ENCODE results near the gene RAB22A. TPM values are rescaled to one million over a fixed set of nuclear protein-coding genes. Genes with fewer than 3 reads are reported as not detected.

The RAB22A gene
- total and polyA plus RNA-seq, 2 donors from 2014 or later = 7.0 to 20.7 TPM

GRCh38 chr20:58330687-58331086, 21.2 kb downstream of the RAB22A start:
- Histone ChIP-seq H3K36me3 (ENCODE audit: control insufficient read depth in 2 of 3, insufficient read depth in 3 of 3, low read length in 3 of 3) (no peaks in the 10 kb centered on the region), H3K27ac (ENCODE audit: low read depth in 2 of 2, low read length in 2 of 2) (no peak overlapping the region), H3K27me3 (ENCODE audit: control insufficient read depth, insufficient read depth, low read length) (no peaks in the 10 kb centered on the region), H3K4me3 (ENCODE audit: low read length in 3 of 3) (no peak overlapping the region), H3K9me3 (ENCODE audit: control insufficient read depth in 2 of 3, insufficient read depth in 1 of 3, low read length in 3 of 3) (no peaks in the 10 kb centered on the region), H3K4me1 (ENCODE audit: control insufficient read depth in 2 of 3, insufficient read depth in 2 of 3, low read depth in 1 of 3, low read length in 3 of 3) (no peaks in the 10 kb centered on the region), H3K9ac (ENCODE audit: low read length in 3 of 3) (no peak overlapping the region)
- FAIRE-seq (no peak), DNase-seq (peak in 2 of 5 donors; percentile 31 to 83)
- TF ChIP-seq CTCF (IDR thresholded peaks at IDR 0.05; ENCODE audit: borderline replicate concordance, extremely low read depth, insufficient read depth) = no peak
- intact Hi-C loops (cut with DNase I) = no loop called here

DNA sequence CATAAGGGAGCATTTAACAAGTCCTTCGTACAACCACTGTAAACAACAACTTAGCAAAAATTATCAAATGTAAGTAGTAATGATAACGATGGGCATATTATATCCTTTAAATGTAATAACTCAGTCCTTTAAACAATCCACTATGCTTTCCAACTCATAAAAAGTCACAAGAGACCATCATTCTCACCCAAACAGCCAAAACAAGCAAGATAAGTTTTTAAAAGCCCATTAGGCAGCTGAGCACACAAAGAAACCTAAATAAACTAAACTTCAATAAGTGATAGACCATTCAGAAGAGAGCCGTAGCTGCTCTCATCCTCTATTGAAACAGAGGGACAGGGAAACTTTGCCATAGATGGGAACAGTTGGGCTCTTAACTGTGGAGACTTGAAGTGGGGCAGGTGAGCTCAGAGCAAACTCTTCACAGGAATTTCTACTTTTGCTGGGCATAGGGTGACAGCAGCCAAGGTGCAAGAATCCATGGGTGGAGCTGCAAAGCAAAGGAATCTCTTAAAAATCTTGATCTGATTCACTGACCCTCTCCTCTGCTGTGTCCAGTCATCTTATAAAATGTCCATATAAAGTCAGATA, 22.5 kb downstream of the RAB22A start:
- no peaks in the 10 kb centered on the region for H3K9me3 ChIP-seq (ENCODE audit: control insufficient read depth in 2 of 3, insufficient read depth in 1 of 3, low read length in 3 of 3)
- intact Hi-C loops (cut with DNase I) = no loop called here
- FAIRE-seq = no peak
- no peaks in the 10 kb centered on the region for H3K4me1 ChIP-seq (ENCODE audit: control insufficient read depth in 2 of 3, insufficient read depth in 2 of 3, low read depth in 1 of 3, low read length in 3 of 3)
- no peak overlapping the region for H3K4me3 ChIP-seq (ENCODE audit: low read length in 3 of 3)
- no peaks in the 10 kb centered on the region for H3K36me3 ChIP-seq (ENCODE audit: control insufficient read depth in 2 of 3, insufficient read depth in 3 of 3, low read length in 3 of 3)
- H3K9ac ChIP-seq (ENCODE audit: low read length in 3 of 3) = no peak overlapping the region
- no peak overlapping the region for H3K27ac ChIP-seq (ENCODE audit: low read depth in 2 of 2, low read length in 2 of 2)
- DNase-seq = no peak
- no peak for TF ChIP-seq CTCF (IDR thresholded peaks at IDR 0.05; ENCODE audit: borderline replicate concordance, extremely low read depth, insufficient read depth)
- H3K27me3 ChIP-seq (ENCODE audit: control insufficient read depth, insufficient read depth, low read length) = no peaks in the 10 kb centered on the region

- Histone ChIP-seq H3K36me3 (ENCODE audit: control insufficient read depth in 2 of 3, insufficient read depth in 3 of 3, low read length in 3 of 3) (peaks cover 0 to 1% (median 0%) of the 10 kb centered on the region in 3 donors), H3K4me3 (ENCODE audit: low read length in 3 of 3) (no peak overlapping the region), H3K9ac (ENCODE audit: low read length in 3 of 3) (no peak overlapping the region), H3K4me1 (ENCODE audit: control insufficient read depth in 2 of 3, insufficient read depth in 2 of 3, low read depth in 1 of 3, low read length in 3 of 3) (peaks cover 0 to 3% (median 0%) of the 10 kb centered on the region in 3 donors), H3K9me3 (ENCODE audit: control insufficient read depth in 2 of 3, insufficient read depth in 1 of 3, low read length in 3 of 3) (no peaks in the 10 kb centered on the region), H3K27me3 (ENCODE audit: control insufficient read depth, insufficient read depth, low read length) (no peaks in the 10 kb centered on the region), H3K27ac (ENCODE audit: low read depth in 2 of 2, low read length in 2 of 2) (no peak overlapping the region)
- no peak for FAIRE-seq
- DNase-seq = no peak
- TF ChIP-seq CTCF (IDR thresholded peaks at IDR 0.05; ENCODE audit: borderline replicate concordance, extremely low read depth, insufficient read depth) = no peak
- intact Hi-C loops (cut with DNase I) = no loop called here
Measured at GRCh38 chr20:58339741-58340140, 30.2 kb downstream of the RAB22A start.

DNA sequence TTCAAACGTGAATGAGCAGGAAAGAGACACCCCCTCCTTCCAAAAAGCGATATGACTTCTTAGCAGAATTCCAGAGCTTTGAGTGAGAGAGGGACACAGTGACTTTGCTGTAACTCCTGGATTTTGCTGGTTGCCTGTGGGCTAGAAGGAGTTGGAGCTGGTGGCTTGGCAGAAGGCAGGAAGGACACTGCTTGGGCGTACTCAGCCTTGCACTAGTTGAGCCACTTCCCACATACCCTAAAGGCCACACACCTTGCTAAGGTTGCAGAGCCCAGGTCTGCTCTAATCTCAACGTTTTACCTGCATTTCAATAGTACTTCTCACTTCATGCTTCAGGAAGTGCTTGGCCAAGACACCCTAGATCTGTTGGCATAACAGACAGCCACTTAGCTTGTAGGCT, 30.6 kb downstream of the RAB22A start:
- H3K27me3 ChIP-seq (ENCODE audit: control insufficient read depth, insufficient read depth, low read length) = no peaks in the 10 kb centered on the region
- H3K36me3 ChIP-seq (ENCODE audit: control insufficient read depth in 2 of 3, insufficient read depth in 3 of 3, low read length in 3 of 3) = peaks cover 0 to 3% (median 0%) of the 10 kb centered on the region in 3 donors
- no peak for TF ChIP-seq CTCF (IDR thresholded peaks at IDR 0.05; ENCODE audit: borderline replicate concordance, extremely low read depth, insufficient read depth)
- peaks cover 0 to 3% (median 0%) of the 10 kb centered on the region in 3 donors for H3K4me1 ChIP-seq (ENCODE audit: control insufficient read depth in 2 of 3, insufficient read depth in 2 of 3, low read depth in 1 of 3, low read length in 3 of 3)
- H3K4me3 ChIP-seq (ENCODE audit: low read length in 3 of 3) = no peak overlapping the region
- no peak overlapping the region for H3K9ac ChIP-seq (ENCODE audit: low read length in 3 of 3)
- no peak for DNase-seq
- FAIRE-seq = no peak
- no peaks in the 10 kb centered on the region for H3K9me3 ChIP-seq (ENCODE audit: control insufficient read depth in 2 of 3, insufficient read depth in 1 of 3, low read length in 3 of 3)
- no peak overlapping the region for H3K27ac ChIP-seq (ENCODE audit: low read depth in 2 of 2, low read length in 2 of 2)
- intact Hi-C loops (cut with DNase I) = no loop called here
